ENCODE data around the gene RAPGEF1. TPM values are rescaled to one million over a fixed set of nuclear protein-coding genes. Genes with fewer than 3 reads are reported as not detected.

The RAPGEF1 gene
- total and polyA plus RNA-seq, 9 donors, result 17.0 to 64.4 (median 36.4) TPM

DNA sequence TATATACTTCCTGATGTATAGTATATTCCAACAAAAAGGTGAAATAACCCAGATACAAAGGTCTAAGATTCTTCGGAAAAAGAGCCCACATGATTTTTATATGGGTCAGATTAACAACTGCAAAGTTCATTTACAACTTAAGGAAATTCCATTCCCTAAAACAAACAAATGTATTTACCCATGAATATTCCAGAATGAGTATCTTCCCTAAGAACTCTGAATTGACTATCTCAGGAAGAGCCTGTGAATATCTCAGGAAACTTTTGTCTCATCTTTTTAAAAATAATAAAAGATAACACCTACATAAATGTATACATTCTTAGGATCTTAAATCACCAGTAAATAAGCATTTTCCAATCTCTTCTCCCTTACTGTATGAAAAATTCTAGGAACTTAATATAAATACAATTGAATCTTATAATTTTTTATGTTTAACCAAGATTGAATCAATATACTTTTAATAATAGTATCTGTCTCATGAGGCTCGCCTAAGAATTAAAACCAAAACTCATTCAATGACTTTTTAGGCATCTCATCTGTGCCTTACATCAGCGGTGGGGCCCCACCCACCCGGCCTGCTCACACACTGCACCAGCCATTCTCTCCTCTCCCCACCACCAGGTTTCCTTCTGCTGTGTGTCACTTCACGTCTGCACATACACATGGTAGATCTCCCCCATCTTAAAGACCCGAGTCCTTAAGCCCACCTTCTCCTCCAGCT lies 78.1 kb downstream of the RAPGEF1 start:
- Histone ChIP-seq H3K4me1 (ENCODE audit: insufficient read depth) (peaks cover 12% of the 10 kb centered on the region), H3K27me3 (no peaks in the 10 kb centered on the region), H3K4me3 (no peak overlapping the region), H3K36me3 (no peaks in the 10 kb centered on the region), H3K9me3 (no peaks in the 10 kb centered on the region), H3K27ac (no peak overlapping the region)
- intact Hi-C loops (cut with DNase I), result no loop called here
- DNase-seq, result no peak
- TF ChIP-seq POLR2A (IDR thresholded peaks at IDR 0.05) (no peak), EP300 (IDR thresholded peaks at IDR 0.05) (no peak), CTCF (IDR thresholded peaks at IDR 0.05) (no peak)
- 85 to 90% (median 87%) methylated on average over 6 of the region's 6 CpGs for WGBS, 3 donors

- Histone ChIP-seq H3K9me3 (no peaks in the 10 kb centered on the region), H3K4me3 (no peak overlapping the region), H3K27me3 (no peaks in the 10 kb centered on the region), H3K36me3 (no peaks in the 10 kb centered on the region), H3K4me1 (ENCODE audit: insufficient read depth) (peaks cover 12% of the 10 kb centered on the region), H3K27ac (no peak overlapping the region)
- no peak for TF ChIP-seq POLR2A (IDR thresholded peaks at IDR 0.05)
- WGBS, 3 donors, result 83 to 87% (median 86%) methylated on average over 19 of the region's 19 CpGs
- intact Hi-C loops (cut with DNase I), result no loop called here
- no peak for DNase-seq
Measured at GRCh38 chr9:131660466-131661405, 79.1 kb downstream of the RAPGEF1 start.

GRCh38 chr9:131658377-131659129 lies 81.3 kb downstream of the RAPGEF1 start:
- Histone ChIP-seq H3K4me3 (no peak overlapping the region), H3K27ac (peak overlapping the region in 1 of 2 donors; percentile 3), H3K27me3 (no peaks in the 10 kb centered on the region), H3K36me3 (no peaks in the 10 kb centered on the region), H3K4me1 (ENCODE audit: insufficient read depth) (peaks cover 19% of the 10 kb centered on the region), H3K9me3 (no peaks in the 10 kb centered on the region)
- intact Hi-C loops (cut with DNase I), result no loop called here
- TF ChIP-seq POLR2A (IDR thresholded peaks at IDR 0.05), result no peak
- no peak for TF ChIP-seq EP300 (IDR thresholded peaks at IDR 0.05)
- no peak for TF ChIP-seq CTCF (IDR thresholded peaks at IDR 0.05)
- WGBS, 3 donors, result 55 to 67% (median 57%) methylated on average over 8 of the region's 8 CpGs
- no peak for DNase-seq

DNA sequence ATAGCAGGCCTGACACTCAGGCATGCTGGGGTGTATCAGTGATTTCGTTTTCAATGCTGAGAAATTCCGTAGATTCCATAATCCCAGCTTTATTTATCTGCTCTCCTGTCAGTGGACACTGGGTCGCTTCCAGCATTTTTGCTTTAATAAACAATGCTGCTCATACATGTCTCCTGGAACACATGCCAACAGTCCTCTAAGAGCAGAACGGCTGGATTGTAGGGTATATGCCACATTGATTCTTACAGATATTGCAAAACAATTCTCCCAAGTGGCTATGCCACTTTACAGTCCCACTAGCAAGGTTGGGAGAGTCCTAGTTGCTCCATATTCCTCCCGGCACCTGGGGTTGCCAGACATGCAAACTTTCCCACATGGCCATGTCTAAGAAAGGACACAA lies 81.9 kb downstream of the RAPGEF1 start:
- H3K4me1 ChIP-seq (ENCODE audit: insufficient read depth), result peaks cover 19% of the 10 kb centered on the region
- DNase-seq, result no peak
- H3K36me3 ChIP-seq, result no peaks in the 10 kb centered on the region
- H3K27ac ChIP-seq, result peak overlapping the region in 1 of 2 donors; percentile 3
- intact Hi-C loops (cut with DNase I), result no loop called here
- no peaks in the 10 kb centered on the region for H3K27me3 ChIP-seq
- no peak overlapping the region for H3K4me3 ChIP-seq
- TF ChIP-seq CTCF (IDR thresholded peaks at IDR 0.05) (no peak), POLR2A (IDR thresholded peaks at IDR 0.05) (no peak), EP300 (IDR thresholded peaks at IDR 0.05) (no peak)
- WGBS, 3 donors, result 28 to 37% (median 31%) methylated on average over 5 of the region's 5 CpGs
- no peaks in the 10 kb centered on the region for H3K9me3 ChIP-seq

All from ovary (tissue), 9 donors.